OCI-LY1 (cell line): Measurements from ENCODE around the gene SLC39A2.

Experiments
- H2AFZ ChIP-seq: fragments of 200-600 bp; sonication (generic), shearing (Covaris generic); 2 replicates; pipeline ENCODE4 v1.6.0; 2014; ENCODE audit warnings: antibody characterized with exemption, mild to moderate bottlenecking, low read length
- H3F3A ChIP-seq: fragments of 200-600 bp; sonication (generic), shearing (Covaris generic); 2 replicates; pipeline ENCODE4 v1.6.0; 2014; ENCODE audit warnings: mild to moderate bottlenecking, antibody characterized with exemption, low read length, moderate library complexity; ENCODE audit not compliant: insufficient read depth
- H3K27ac ChIP-seq: fragments of 200-600 bp; sonication (generic); 2 replicates; pipeline ENCODE4 v1.5.1; 2014; ENCODE audit warnings: low read length, mixed run types, mild to moderate bottlenecking, low read depth; ENCODE audit not compliant: poor library complexity, severe bottlenecking
- H3K27me3 ChIP-seq: fragments of 200-600 bp; sonication (generic); 2 replicates; pipeline ENCODE4 v1.6.0; 2014; ENCODE audit warnings: antibody characterized with exemption, mild to moderate bottlenecking, low read length, moderate library complexity; ENCODE audit not compliant: insufficient read depth
- H3K36me3 ChIP-seq: fragments of 200-600 bp; sonication (generic); 2 replicates; pipeline ENCODE4 v1.6.1; 2014; ENCODE audit warnings: mild to moderate bottlenecking, antibody characterized with exemption, low read length, moderate library complexity, mixed read lengths; ENCODE audit not compliant: insufficient read depth
- H3K4me1 ChIP-seq: fragments of 200-600 bp; sonication (generic); 2 replicates; pipeline ENCODE4 v1.5.1; 2014; ENCODE audit warnings: mild to moderate bottlenecking, low read length, moderate library complexity; ENCODE audit not compliant: insufficient read depth, severe bottlenecking
- H3K4me2 ChIP-seq: fragments of 200-600 bp; sonication (generic), shearing (Covaris generic); 2 replicates; pipeline ENCODE4 v1.6.1; 2014; ENCODE audit warnings: low read length
- H3K4me3 ChIP-seq: fragments of 200-600 bp; sonication (generic); 2 replicates; pipeline ENCODE4 v1.5.1; 2014; ENCODE audit warnings: low read length, low read depth, mild to moderate bottlenecking, mixed read lengths; ENCODE audit not compliant: poor library complexity, severe bottlenecking
- H3K79me2 ChIP-seq: fragments of 200-600 bp; shearing (Covaris generic); 2 replicates; pipeline ENCODE4 v1.6.1; 2016; ENCODE audit warnings: mixed run types, low read length, mixed read lengths; ENCODE audit not compliant: insufficient read depth
- H3K9ac ChIP-seq: fragments of 200-600 bp; sonication (generic), shearing (Covaris generic); 2 replicates; pipeline ENCODE4 v1.6.1; 2014; ENCODE audit warnings: mild to moderate bottlenecking, low read length, mixed read lengths
- H3K9me2 ChIP-seq: fragments of 200-600 bp; sonication (generic), shearing (Covaris generic); 2 replicates; pipeline ENCODE4 v1.6.1; 2014; ENCODE audit warnings: low read depth, mild to moderate bottlenecking, low read length, mixed read lengths
- H3K9me3 ChIP-seq: fragments of 200-600 bp; shearing (Covaris generic); 2 replicates; pipeline ENCODE4 v1.6.1; 2014; ENCODE audit warnings: low read length, mixed read lengths
- H4K20me1 ChIP-seq: fragments of 200-600 bp; sonication (generic), shearing (Covaris generic); 2 replicates; pipeline ENCODE4 v1.6.0; 2016; ENCODE audit warnings: mild to moderate bottlenecking, low read length; ENCODE audit not compliant: insufficient read depth
- EZH2 ChIP-seq: fragments of 200-600 bp; sonication (generic), shearing (Covaris generic); IDR thresholded peaks from 2 replicates; pipeline ENCODE4 v1.8.0; 2017; ENCODE audit warnings: borderline replicate concordance, mixed run types, mild to moderate bottlenecking, antibody characterized with exemption, low read length, moderate library complexity, mixed read lengths
- TF ChIP-seq, protein P1 (sequence below): fragments of 200-600 bp; sonication (generic), shearing (Covaris generic); IDR thresholded peaks from 2 replicates; pipeline ENCODE4 v1.5.1; 2017; ENCODE audit warnings: mild to moderate bottlenecking, antibody characterized with exemption, low read length, moderate library complexity, mixed read lengths

Gene SLC39A2

DNA sequence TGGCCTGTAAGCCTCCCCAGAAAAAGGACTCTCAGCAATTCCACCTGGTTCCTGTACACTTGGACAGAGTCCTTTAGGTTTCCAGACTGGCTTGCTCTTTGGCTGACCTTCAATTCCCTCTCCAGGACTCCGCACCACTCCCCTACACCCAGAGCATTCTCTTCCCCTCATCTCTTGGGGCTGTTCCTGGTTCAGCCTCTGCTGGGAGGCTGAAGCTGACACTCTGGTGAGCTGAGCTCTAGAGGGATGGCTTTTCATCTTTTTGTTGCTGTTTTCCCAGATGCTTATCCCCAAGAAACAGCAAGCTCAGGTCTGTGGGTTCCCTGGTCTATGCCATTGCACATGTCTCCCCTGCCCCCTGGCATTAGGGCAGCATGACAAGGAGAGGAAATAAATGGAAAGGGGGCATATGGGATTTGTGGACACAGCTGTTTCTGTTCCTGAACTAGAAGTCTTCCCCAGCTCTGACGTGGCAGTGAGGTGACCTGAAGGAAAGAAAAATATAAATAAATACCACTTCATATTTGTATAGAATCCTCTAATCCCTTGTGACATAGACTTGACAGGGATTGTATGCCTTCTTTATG is 44.4 kb downstream of the SLC39A2 start:
- TF ChIP-seq, protein P1, sequence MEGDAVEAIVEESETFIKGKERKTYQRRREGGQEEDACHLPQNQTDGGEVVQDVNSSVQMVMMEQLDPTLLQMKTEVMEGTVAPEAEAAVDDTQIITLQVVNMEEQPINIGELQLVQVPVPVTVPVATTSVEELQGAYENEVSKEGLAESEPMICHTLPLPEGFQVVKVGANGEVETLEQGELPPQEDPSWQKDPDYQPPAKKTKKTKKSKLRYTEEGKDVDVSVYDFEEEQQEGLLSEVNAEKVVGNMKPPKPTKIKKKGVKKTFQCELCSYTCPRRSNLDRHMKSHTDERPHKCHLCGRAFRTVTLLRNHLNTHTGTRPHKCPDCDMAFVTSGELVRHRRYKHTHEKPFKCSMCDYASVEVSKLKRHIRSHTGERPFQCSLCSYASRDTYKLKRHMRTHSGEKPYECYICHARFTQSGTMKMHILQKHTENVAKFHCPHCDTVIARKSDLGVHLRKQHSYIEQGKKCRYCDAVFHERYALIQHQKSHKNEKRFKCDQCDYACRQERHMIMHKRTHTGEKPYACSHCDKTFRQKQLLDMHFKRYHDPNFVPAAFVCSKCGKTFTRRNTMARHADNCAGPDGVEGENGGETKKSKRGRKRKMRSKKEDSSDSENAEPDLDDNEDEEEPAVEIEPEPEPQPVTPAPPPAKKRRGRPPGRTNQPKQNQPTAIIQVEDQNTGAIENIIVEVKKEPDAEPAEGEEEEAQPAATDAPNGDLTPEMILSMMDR: no peak
- TF ChIP-seq EZH2: no peak
- no peaks in the 10 kb centered on the region for H3F3A ChIP-seq
- H3K4me1 ChIP-seq: no peaks in the 10 kb centered on the region
- H4K20me1 ChIP-seq: no peaks in the 10 kb centered on the region
- H3K9ac ChIP-seq: no peak overlapping the region
- no peaks in the 10 kb centered on the region for H3K79me2 ChIP-seq
- no peaks in the 10 kb centered on the region for H3K9me2 ChIP-seq
- no peak overlapping the region for H2AFZ ChIP-seq
- no peak overlapping the region for H3K4me2 ChIP-seq
- H3K36me3 ChIP-seq: no peaks in the 10 kb centered on the region
- H3K27me3 ChIP-seq: no peaks in the 10 kb centered on the region; the same call in 1 of the 2 replicates
- H3K27ac ChIP-seq: no peak overlapping the region
- H3K4me3 ChIP-seq: no peak overlapping the region
- no peaks in the 10 kb centered on the region for H3K9me3 ChIP-seq

DNA sequence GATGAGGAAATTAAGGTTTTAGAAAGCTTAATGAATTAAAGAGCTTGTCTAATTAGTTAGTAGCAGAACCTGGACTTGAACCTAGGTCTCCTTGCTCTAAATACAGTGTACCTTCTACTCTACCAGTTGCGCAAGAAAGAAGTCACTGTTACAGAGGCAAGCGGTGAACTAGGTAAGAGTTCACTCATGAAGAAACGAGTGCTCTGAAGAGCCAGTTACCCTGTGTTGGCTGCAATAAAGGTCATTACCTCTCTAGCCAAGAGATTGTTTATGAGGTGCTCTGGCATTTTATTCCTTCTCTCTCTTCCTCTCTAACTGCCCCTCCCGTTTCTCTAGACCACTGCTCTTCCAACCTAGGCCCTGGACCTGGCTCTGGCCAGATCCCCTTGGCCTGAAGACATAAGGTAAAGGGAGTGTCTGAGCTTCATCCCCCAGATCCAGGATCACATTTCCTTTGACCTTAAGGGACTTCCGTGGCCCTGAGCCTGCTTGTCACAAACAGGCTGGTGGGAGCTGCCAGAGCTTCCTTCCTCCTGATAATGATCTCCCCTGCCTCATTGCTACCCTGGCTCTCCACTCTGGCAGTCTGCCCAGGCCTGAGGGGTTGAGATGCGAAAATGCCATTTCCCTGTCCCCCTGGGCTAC is 45.0 kb downstream of the SLC39A2 start:
- Histone ChIP-seq H4K20me1 (no peaks in the 10 kb centered on the region), H3K4me2 (no peak overlapping the region), H3K4me1 (no peaks in the 10 kb centered on the region), H3K9me2 (no peaks in the 10 kb centered on the region), H3K9me3 (no peaks in the 10 kb centered on the region), H3K27ac (no peak overlapping the region), H3K9ac (no peak overlapping the region), H3F3A (no peaks in the 10 kb centered on the region), H3K27me3 (no peaks in the 10 kb centered on the region; the same call in 1 of the 2 replicates), H3K79me2 (no peaks in the 10 kb centered on the region), H3K4me3 (no peak overlapping the region), H3K36me3 (no peaks in the 10 kb centered on the region), H2AFZ (no peak overlapping the region)
- TF ChIP-seq EZH2: no peak

DNA sequence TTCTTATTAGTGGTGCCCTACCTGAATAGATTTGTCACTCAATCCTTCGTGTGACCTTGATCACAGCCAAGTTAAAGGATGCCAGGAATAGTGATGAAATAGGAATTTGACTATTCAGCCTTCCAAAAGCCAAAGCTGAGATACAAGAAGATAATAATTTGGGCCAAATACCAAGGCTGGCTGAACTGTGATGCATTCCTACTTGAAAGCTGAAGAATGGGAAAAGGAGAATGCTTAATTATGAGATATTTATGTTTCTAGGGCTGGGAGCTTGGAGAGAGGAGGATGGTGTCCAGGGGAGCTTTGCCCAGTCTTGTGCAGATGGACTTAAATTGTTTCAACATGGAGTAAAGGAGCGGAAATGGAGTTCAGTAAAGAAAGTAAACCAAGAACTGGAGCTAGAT is 48.3 kb downstream of the SLC39A2 start:
- H3K27me3 ChIP-seq: peaks cover 3% of the 10 kb centered on the region; the same call in 1 of the 2 replicates
- H3F3A ChIP-seq: no peaks in the 10 kb centered on the region
- no peaks in the 10 kb centered on the region for H3K9me2 ChIP-seq
- H3K9ac ChIP-seq: no peak overlapping the region
- H3K36me3 ChIP-seq: no peaks in the 10 kb centered on the region
- H3K4me1 ChIP-seq: no peaks in the 10 kb centered on the region
- H4K20me1 ChIP-seq: no peaks in the 10 kb centered on the region
- H2AFZ ChIP-seq: no peak overlapping the region
- no peaks in the 10 kb centered on the region for H3K9me3 ChIP-seq
- TF ChIP-seq, protein P1: no peak
- no peak for TF ChIP-seq EZH2
- H3K4me3 ChIP-seq: no peak overlapping the region
- no peaks in the 10 kb centered on the region for H3K79me2 ChIP-seq
- no peak overlapping the region for H3K4me2 ChIP-seq
- H3K27ac ChIP-seq: no peak overlapping the region

DNA sequence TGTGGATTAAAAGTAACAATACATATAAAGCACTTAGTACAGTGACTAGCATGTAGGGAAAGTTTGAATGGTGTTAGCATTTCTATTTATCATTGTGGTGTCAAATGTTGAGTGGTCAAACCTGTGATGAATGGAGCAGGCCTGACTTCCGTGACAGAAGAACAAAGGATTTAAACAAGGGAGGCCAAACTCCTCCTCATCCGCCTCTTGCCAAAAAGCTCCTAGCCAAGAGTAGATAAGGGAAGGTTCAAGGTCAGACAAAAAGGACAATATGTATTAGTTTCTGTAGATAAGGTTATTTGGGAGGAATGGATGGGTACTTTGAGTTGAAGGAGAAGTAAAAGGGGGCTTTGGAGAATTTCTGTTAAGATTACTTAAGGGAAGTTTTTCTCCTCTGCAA is 49.5 kb downstream of the SLC39A2 start:
- Histone ChIP-seq H3K4me3 (no peak overlapping the region), H3K79me2 (no peaks in the 10 kb centered on the region), H3F3A (no peaks in the 10 kb centered on the region), H3K9me3 (no peaks in the 10 kb centered on the region), H3K4me1 (no peaks in the 10 kb centered on the region), H3K4me2 (no peak overlapping the region), H3K27me3 (peaks cover 3% of the 10 kb centered on the region; the same call in 1 of the 2 replicates), H3K9me2 (no peaks in the 10 kb centered on the region), H3K9ac (no peak overlapping the region), H4K20me1 (no peaks in the 10 kb centered on the region), H3K27ac (no peak overlapping the region), H3K36me3 (no peaks in the 10 kb centered on the region), H2AFZ (no peak overlapping the region)
- TF ChIP-seq, protein P1: no peak
- no peak for TF ChIP-seq EZH2
